ENCODE data around the gene ZNF655. TPM values are rescaled to one million over a fixed set of nuclear protein-coding genes. Genes with fewer than 3 reads are reported as not detected.
A peak's percentile ranks its signal among the peaks of the same experiment; 100 is the strongest.
"Not testable (repeated sequence)": the region's sequence is repeated elsewhere in the genome, so short reads cannot be mapped to it uniquely, and the experiment has no call there.

ZNF655 gene
- total RNA-seq, 1 donor from 2014 or later = 31.3 TPM

- peaks cover 35 to 46% (median 38%) of the 10 kb centered on the region in 3 donors for H3K36me3 ChIP-seq (ENCODE audit: control insufficient read depth in 3 of 3, insufficient read depth in 3 of 3, low read length in 3 of 3)
These were observed 903 bp downstream of the ZNF655 start for GRCh38 chr7:99559175-99559915.

DNA sequence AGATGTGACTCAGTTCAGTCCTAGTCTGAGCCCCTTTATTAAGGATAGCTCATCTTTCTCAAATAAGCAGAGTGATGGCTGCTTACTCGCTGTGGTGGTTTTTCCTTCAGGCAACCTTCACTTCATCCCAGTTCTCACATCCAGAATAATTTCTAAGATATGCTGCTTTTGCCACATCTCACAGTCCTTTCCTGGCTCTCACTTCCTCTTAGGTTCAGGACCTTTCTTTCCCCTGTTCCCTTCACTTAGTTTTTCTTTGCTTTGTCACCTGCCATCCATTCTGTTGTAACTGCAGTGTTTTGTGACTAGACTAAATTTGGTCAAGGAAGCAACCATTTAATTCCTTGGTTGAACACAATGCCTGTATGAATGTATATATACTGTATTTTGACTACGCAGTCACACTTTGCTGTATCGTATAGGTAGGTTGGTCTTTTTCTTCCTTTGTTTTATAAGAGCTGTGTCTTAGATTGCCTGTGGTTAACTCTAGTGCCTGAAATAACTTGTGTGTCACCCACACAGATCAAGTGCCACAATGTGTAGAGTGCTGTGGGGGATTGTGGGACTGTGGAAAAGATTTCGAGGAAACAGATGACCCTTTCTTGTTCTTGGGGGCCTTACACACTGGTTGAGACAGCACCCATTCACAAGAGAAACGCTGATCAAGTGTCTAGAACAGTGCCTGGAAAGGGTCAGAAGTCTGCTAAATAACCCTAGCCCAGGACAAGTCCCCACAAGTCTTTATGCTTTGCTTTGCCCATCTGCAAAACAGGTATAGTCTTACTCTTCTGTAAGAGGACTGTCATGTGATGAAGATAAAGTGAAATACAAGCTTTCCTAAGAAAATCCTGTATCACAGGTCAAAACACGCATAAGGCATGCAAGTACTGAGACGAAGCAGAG, 2.6 kb downstream of the ZNF655 start:
- Histone ChIP-seq H3K4me3 (ENCODE audit: low read length in 3 of 3) (no peak overlapping the region), H3K36me3 (ENCODE audit: control insufficient read depth in 3 of 3, insufficient read depth in 3 of 3, low read length in 3 of 3) (peaks cover 42 to 53% (median 47%) of the 10 kb centered on the region in 3 donors), H3K9me3 (ENCODE audit: control insufficient read depth in 3 of 3, low read length in 3 of 3) (no peaks in the 10 kb centered on the region), H3K27me3 (ENCODE audit: control insufficient read depth in 3 of 3, insufficient read depth in 3 of 3, low read length in 3 of 3) (no peaks in the 10 kb centered on the region), H3K27ac (ENCODE audit: low read depth, low read length) (no peak overlapping the region), H3K9ac (ENCODE audit: low read depth in 1 of 3, low read length in 3 of 3) (peak overlapping the region in 1 of 3 donors; percentile 19), H3K4me1 (ENCODE audit: control insufficient read depth in 3 of 3, insufficient read depth in 3 of 3, low read length in 3 of 3) (peaks cover 14 to 36% (median 25%) of the 10 kb centered on the region in 3 donors)

More at GRCh38 chr7:99559175-99559915, 903 bp downstream of the ZNF655 start:
- H3K4me3 ChIP-seq (ENCODE audit: low read length in 3 of 3) = peak overlapping the region; percentile 82 to 96 (median 91)
- no peaks in the 10 kb centered on the region for H3K9me3 ChIP-seq (ENCODE audit: control insufficient read depth in 3 of 3, low read length in 3 of 3)
- H3K4me1 ChIP-seq (ENCODE audit: control insufficient read depth in 3 of 3, insufficient read depth in 3 of 3, low read length in 3 of 3) = peaks cover 14 to 36% (median 25%) of the 10 kb centered on the region in 3 donors
- peak overlapping the region; percentile 98 to 99 (median 98) for H3K9ac ChIP-seq (ENCODE audit: low read depth in 1 of 3, low read length in 3 of 3)
- peak overlapping the region; percentile 97 for H3K27ac ChIP-seq (ENCODE audit: low read depth, low read length)
- no peaks in the 10 kb centered on the region for H3K27me3 ChIP-seq (ENCODE audit: control insufficient read depth in 3 of 3, insufficient read depth in 3 of 3, low read length in 3 of 3)

- H3K9me3 ChIP-seq (ENCODE audit: control insufficient read depth in 3 of 3, low read length in 3 of 3) = no peaks in the 10 kb centered on the region
- H3K4me3 ChIP-seq (ENCODE audit: low read length in 3 of 3) = no peak overlapping the region
- peaks cover 42 to 56% (median 47%) of the 10 kb centered on the region in 3 donors for H3K36me3 ChIP-seq (ENCODE audit: control insufficient read depth in 3 of 3, insufficient read depth in 3 of 3, low read length in 3 of 3)
- H3K9ac ChIP-seq (ENCODE audit: low read depth in 1 of 3, low read length in 3 of 3) = no peak overlapping the region
- H3K4me1 ChIP-seq (ENCODE audit: control insufficient read depth in 3 of 3, insufficient read depth in 3 of 3, low read length in 3 of 3) = peaks cover 14 to 36% (median 25%) of the 10 kb centered on the region in 3 donors
- H3K27ac ChIP-seq (ENCODE audit: low read depth, low read length) = no peak overlapping the region
- H3K27me3 ChIP-seq (ENCODE audit: control insufficient read depth in 3 of 3, insufficient read depth in 3 of 3, low read length in 3 of 3) = no peaks in the 10 kb centered on the region
These were observed 3.3 kb downstream of the ZNF655 start for GRCh38 chr7:99561737-99562051.

DNA sequence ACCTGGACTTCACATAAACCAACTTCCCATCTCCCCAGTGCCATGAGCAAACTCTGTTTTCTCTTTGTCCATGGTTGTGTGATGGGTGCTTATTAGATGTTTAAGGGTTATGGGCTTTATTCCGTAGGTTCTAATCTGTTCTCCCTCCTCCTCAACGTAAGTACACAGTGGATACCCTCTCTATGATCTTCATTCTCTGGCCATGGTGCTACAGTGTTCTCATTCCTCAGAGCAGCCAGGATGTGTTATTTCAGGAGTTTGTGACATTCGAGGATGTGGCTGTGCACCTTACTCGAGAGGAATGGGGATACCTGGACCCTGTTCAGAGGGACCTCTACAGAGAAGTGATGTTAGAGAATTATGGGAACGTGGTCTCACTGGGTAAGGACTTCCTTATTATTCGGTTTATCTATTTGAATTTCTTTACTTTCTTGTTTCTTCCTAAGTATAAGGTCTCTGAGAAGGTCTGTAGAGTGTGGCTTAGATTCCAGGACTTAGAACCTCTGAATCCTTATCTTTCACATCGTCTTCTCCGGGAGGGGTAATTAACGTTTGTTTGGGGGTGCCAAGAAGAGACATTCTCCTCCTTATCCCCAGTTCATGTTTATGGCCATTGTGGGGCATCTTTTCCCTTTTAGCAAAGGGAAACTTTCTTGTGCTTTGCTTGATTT, 3.8 kb downstream of the ZNF655 start:
- H3K9me3 ChIP-seq (ENCODE audit: control insufficient read depth in 3 of 3, low read length in 3 of 3) = no peaks in the 10 kb centered on the region
- H3K9ac ChIP-seq (ENCODE audit: low read depth in 1 of 3, low read length in 3 of 3) = peak overlapping the region in 1 of 3 donors; percentile 11
- peak overlapping the region; percentile 9 for H3K27ac ChIP-seq (ENCODE audit: low read depth, low read length)
- H3K36me3 ChIP-seq (ENCODE audit: control insufficient read depth in 3 of 3, insufficient read depth in 3 of 3, low read length in 3 of 3) = peaks cover 42 to 53% (median 47%) of the 10 kb centered on the region in 3 donors
- H3K4me3 ChIP-seq (ENCODE audit: low read length in 3 of 3) = no peak overlapping the region
- H3K27me3 ChIP-seq (ENCODE audit: control insufficient read depth in 3 of 3, insufficient read depth in 3 of 3, low read length in 3 of 3) = no peaks in the 10 kb centered on the region
- peaks cover 11 to 32% (median 19%) of the 10 kb centered on the region in 3 donors for H3K4me1 ChIP-seq (ENCODE audit: control insufficient read depth in 3 of 3, insufficient read depth in 3 of 3, low read length in 3 of 3)

DNA sequence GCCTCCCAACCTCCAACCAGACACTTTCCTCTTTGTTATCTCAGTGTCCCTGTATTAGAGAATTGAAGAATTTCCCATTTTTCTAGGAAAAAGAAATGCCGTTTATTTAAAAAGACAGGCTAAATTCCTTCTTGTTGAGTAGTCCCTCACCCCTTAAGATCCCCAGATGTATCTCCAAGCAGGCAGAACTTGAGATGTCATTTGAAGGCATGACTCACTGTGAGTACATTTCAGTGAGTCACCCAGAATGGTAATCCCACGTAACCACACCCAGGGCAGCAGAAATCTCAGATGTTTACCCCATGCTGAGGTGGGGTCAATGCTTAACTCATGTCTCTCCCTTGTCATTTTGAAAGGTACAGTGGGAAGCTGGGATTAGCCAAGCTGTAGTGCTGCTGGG, 4.4 kb downstream of the ZNF655 start:
- Histone ChIP-seq H3K9me3 (ENCODE audit: control insufficient read depth in 3 of 3, low read length in 3 of 3) (no peaks in the 10 kb centered on the region), H3K36me3 (ENCODE audit: control insufficient read depth in 3 of 3, insufficient read depth in 3 of 3, low read length in 3 of 3) (peaks cover 42 to 52% (median 47%) of the 10 kb centered on the region in 3 donors), H3K27me3 (ENCODE audit: control insufficient read depth in 3 of 3, insufficient read depth in 3 of 3, low read length in 3 of 3) (no peaks in the 10 kb centered on the region), H3K4me1 (ENCODE audit: control insufficient read depth in 3 of 3, insufficient read depth in 3 of 3, low read length in 3 of 3) (peaks cover 11 to 27% (median 13%) of the 10 kb centered on the region in 3 donors), H3K9ac (ENCODE audit: low read depth in 1 of 3, low read length in 3 of 3) (peak overlapping the region in 2 of 3 donors; percentile 11 to 43), H3K4me3 (ENCODE audit: low read length in 3 of 3) (no peak overlapping the region), H3K27ac (ENCODE audit: low read depth, low read length) (peak overlapping the region; percentile 9)

DNA sequence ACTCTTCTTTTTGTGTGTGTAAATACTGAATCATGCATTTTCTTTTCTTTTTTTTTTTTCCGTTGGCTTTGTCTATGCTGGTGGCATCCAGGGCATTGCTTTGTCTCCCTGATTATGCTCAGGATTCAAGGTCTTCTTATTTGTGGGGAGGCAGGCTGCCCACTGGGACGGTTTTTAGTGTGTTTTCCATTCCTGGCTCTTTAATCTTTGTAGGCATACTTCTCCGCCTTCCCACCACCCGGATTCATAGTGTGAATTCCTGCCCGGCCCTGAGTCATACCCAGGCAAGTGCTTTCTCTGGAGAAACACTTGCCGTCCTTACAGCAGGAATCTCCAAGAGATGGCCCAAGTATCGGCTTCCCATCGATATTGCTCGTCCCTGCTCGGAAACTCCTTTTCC, 5.2 kb downstream of the ZNF655 start:
- no peak overlapping the region for H3K4me3 ChIP-seq (ENCODE audit: low read length in 3 of 3)
- H3K9me3 ChIP-seq (ENCODE audit: control insufficient read depth in 3 of 3, low read length in 3 of 3) = no peaks in the 10 kb centered on the region
- H3K9ac ChIP-seq (ENCODE audit: low read depth in 1 of 3, low read length in 3 of 3) = no peak overlapping the region
- no peaks in the 10 kb centered on the region for H3K27me3 ChIP-seq (ENCODE audit: control insufficient read depth in 3 of 3, insufficient read depth in 3 of 3, low read length in 3 of 3)
- H3K36me3 ChIP-seq (ENCODE audit: control insufficient read depth in 3 of 3, insufficient read depth in 3 of 3, low read length in 3 of 3) = peaks cover 44 to 54% (median 49%) of the 10 kb centered on the region in 3 donors
- no peak overlapping the region for H3K27ac ChIP-seq (ENCODE audit: low read depth, low read length)
- H3K4me1 ChIP-seq (ENCODE audit: control insufficient read depth in 3 of 3, insufficient read depth in 3 of 3, low read length in 3 of 3) = peaks cover 11 to 23% (median 13%) of the 10 kb centered on the region in 3 donors

DNA sequence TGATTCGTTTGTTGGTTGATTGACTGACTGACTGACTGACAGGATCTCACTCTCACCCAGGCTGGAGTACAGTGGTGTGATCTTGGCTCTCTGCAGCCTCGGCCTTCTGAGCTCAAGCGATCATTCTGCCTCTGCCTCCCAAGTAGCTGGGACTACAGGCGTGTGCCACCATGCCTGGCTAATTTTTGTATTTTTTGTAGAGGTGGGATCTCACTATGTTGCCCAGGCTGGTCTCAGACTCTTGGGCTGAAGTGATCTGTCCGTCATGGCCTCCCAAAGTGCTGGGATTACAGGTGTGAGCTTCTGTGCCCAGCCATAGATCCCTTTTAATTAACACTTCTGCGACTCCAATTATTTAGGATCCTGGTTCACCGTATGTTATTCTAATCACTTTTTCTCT, 10.3 kb downstream of the ZNF655 start:
- H3K36me3 ChIP-seq (ENCODE audit: control insufficient read depth in 3 of 3, insufficient read depth in 3 of 3, low read length in 3 of 3) = peaks cover 24 to 60% (median 41%) of the 10 kb centered on the region in 3 donors
- not testable (repeated sequence) for H3K9me3 ChIP-seq (ENCODE audit: control insufficient read depth in 3 of 3, low read length in 3 of 3); H3K9ac ChIP-seq (ENCODE audit: low read depth in 1 of 3, low read length in 3 of 3); H3K4me1 ChIP-seq (ENCODE audit: control insufficient read depth in 3 of 3, insufficient read depth in 3 of 3, low read length in 3 of 3); H3K27ac ChIP-seq (ENCODE audit: low read depth, low read length); H3K27me3 ChIP-seq (ENCODE audit: control insufficient read depth in 3 of 3, insufficient read depth in 3 of 3, low read length in 3 of 3); H3K4me3 ChIP-seq (ENCODE audit: low read length in 3 of 3)

GRCh38 chr7:99571768-99572167, 13.3 kb downstream of the ZNF655 start:
- Histone ChIP-seq H3K4me1 (ENCODE audit: control insufficient read depth in 3 of 3, insufficient read depth in 3 of 3, low read length in 3 of 3) (no peaks in the 10 kb centered on the region), H3K27ac (ENCODE audit: low read depth, low read length) (no peak overlapping the region), H3K4me3 (ENCODE audit: low read length in 3 of 3) (no peak overlapping the region), H3K36me3 (ENCODE audit: control insufficient read depth in 3 of 3, insufficient read depth in 3 of 3, low read length in 3 of 3) (peaks cover 11 to 45% (median 23%) of the 10 kb centered on the region in 3 donors), H3K9me3 (ENCODE audit: control insufficient read depth in 3 of 3, low read length in 3 of 3) (no peaks in the 10 kb centered on the region), H3K9ac (ENCODE audit: low read depth in 1 of 3, low read length in 3 of 3) (no peak overlapping the region), H3K27me3 (ENCODE audit: control insufficient read depth in 3 of 3, insufficient read depth in 3 of 3, low read length in 3 of 3) (no peaks in the 10 kb centered on the region)

DNA sequence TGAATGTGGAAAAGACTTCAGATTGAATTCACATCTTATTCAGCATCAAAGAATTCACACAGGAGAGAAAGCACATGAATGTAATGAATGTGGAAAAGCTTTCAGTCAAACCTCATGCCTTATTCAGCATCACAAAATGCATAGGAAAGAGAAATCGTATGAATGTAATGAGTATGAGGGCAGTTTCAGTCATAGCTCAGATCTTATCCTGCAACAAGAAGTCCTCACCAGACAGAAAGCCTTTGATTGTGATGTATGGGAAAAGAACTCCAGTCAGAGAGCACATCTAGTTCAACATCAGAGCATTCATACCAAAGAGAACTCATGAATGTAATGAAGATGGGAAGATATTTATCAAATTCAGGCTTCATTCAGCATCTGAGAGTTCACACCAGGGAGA, 14.8 kb downstream of the ZNF655 start:
- no peaks in the 10 kb centered on the region for H3K9me3 ChIP-seq (ENCODE audit: control insufficient read depth in 3 of 3, low read length in 3 of 3)
- no peak overlapping the region for H3K27ac ChIP-seq (ENCODE audit: low read depth, low read length)
- peaks cover 11 to 45% (median 23%) of the 10 kb centered on the region in 3 donors for H3K36me3 ChIP-seq (ENCODE audit: control insufficient read depth in 3 of 3, insufficient read depth in 3 of 3, low read length in 3 of 3)
- H3K4me1 ChIP-seq (ENCODE audit: control insufficient read depth in 3 of 3, insufficient read depth in 3 of 3, low read length in 3 of 3) = peaks cover 3 to 9% (median 6%) of the 10 kb centered on the region in 3 donors
- no peaks in the 10 kb centered on the region for H3K27me3 ChIP-seq (ENCODE audit: control insufficient read depth in 3 of 3, insufficient read depth in 3 of 3, low read length in 3 of 3)
- no peak overlapping the region for H3K4me3 ChIP-seq (ENCODE audit: low read length in 3 of 3)
- H3K9ac ChIP-seq (ENCODE audit: low read depth in 1 of 3, low read length in 3 of 3) = no peak overlapping the region

All from skeletal muscle tissue (tissue), 4 donors.